Measurements from ENCODE around the gene PLEK.

DNA sequence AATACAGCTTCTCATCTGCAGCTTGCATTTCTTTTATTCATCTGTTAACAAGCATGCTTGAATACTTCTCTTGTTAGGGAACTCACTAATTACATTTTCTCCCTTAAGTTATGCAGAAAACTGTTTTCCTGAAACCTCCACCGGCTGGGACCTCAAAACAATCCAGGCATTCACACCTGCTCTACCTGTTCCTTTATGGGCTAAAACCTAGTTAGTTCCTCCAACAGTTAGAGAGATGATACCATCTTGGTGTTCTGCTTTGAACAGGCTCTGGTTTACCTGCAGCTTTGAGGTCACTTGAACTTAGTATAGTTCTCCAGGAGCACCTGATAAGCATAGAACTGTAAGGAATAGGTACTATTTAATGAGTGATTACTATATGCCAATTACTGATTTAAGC is 6.1 kb downstream of the PLEK start:
- TF ChIP-seq PCBP2 (optimal IDR thresholded peaks at IDR 0.05; ENCODE audit: low read depth, low read length, poor library complexity, severe bottlenecking) (no peak), ZBTB49 (CRISPR knock-in tag; IDR thresholded peaks at IDR 0.05; ENCODE audit: borderline replicate concordance) (no peak), ZBTB20 (CRISPR knock-in tag; IDR thresholded peaks at IDR 0.05; ENCODE audit: borderline replicate concordance, low read depth) (no peak), TBX3 (IDR thresholded peaks at IDR 0.05; ENCODE audit: borderline replicate concordance) (no peak), ZNF318 (CRISPR knock-in tag; IDR thresholded peaks at IDR 0.05) (no peak), SAFB2 (CRISPR knock-in tag; IDR thresholded peaks at IDR 0.05; ENCODE audit: borderline replicate concordance, low read depth) (no peak), ZFP36 (IDR thresholded peaks at IDR 0.05; ENCODE audit: borderline replicate concordance, low read depth, low read length, partially characterized antibody) (no peak)
- TF ChIP-seq, protein P1, sequence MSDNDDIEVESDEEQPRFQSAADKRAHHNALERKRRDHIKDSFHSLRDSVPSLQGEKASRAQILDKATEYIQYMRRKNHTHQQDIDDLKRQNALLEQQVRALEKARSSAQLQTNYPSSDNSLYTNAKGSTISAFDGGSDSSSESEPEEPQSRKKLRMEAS (IDR thresholded peaks at IDR 0.05): no peak
- TF ChIP-seq, protein P2, sequence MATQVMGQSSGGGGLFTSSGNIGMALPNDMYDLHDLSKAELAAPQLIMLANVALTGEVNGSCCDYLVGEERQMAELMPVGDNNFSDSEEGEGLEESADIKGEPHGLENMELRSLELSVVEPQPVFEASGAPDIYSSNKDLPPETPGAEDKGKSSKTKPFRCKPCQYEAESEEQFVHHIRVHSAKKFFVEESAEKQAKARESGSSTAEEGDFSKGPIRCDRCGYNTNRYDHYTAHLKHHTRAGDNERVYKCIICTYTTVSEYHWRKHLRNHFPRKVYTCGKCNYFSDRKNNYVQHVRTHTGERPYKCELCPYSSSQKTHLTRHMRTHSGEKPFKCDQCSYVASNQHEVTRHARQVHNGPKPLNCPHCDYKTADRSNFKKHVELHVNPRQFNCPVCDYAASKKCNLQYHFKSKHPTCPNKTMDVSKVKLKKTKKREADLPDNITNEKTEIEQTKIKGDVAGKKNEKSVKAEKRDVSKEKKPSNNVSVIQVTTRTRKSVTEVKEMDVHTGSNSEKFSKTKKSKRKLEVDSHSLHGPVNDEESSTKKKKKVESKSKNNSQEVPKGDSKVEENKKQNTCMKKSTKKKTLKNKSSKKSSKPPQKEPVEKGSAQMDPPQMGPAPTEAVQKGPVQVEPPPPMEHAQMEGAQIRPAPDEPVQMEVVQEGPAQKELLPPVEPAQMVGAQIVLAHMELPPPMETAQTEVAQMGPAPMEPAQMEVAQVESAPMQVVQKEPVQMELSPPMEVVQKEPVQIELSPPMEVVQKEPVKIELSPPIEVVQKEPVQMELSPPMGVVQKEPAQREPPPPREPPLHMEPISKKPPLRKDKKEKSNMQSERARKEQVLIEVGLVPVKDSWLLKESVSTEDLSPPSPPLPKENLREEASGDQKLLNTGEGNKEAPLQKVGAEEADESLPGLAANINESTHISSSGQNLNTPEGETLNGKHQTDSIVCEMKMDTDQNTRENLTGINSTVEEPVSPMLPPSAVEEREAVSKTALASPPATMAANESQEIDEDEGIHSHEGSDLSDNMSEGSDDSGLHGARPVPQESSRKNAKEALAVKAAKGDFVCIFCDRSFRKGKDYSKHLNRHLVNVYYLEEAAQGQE (IDR thresholded peaks at IDR 0.05; ENCODE audit: borderline replicate concordance in 1 of 2, low read depth in 1 of 2, low read length in 2 of 2): no peak
- TF ChIP-seq, protein P3, sequence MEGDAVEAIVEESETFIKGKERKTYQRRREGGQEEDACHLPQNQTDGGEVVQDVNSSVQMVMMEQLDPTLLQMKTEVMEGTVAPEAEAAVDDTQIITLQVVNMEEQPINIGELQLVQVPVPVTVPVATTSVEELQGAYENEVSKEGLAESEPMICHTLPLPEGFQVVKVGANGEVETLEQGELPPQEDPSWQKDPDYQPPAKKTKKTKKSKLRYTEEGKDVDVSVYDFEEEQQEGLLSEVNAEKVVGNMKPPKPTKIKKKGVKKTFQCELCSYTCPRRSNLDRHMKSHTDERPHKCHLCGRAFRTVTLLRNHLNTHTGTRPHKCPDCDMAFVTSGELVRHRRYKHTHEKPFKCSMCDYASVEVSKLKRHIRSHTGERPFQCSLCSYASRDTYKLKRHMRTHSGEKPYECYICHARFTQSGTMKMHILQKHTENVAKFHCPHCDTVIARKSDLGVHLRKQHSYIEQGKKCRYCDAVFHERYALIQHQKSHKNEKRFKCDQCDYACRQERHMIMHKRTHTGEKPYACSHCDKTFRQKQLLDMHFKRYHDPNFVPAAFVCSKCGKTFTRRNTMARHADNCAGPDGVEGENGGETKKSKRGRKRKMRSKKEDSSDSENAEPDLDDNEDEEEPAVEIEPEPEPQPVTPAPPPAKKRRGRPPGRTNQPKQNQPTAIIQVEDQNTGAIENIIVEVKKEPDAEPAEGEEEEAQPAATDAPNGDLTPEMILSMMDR (CRISPR knock-in tag; IDR thresholded peaks at IDR 0.05): no peak

Data from HepG2 (cell line).